ENCODE measurements around the gene TMEM125.

The TMEM125 gene

DNA sequence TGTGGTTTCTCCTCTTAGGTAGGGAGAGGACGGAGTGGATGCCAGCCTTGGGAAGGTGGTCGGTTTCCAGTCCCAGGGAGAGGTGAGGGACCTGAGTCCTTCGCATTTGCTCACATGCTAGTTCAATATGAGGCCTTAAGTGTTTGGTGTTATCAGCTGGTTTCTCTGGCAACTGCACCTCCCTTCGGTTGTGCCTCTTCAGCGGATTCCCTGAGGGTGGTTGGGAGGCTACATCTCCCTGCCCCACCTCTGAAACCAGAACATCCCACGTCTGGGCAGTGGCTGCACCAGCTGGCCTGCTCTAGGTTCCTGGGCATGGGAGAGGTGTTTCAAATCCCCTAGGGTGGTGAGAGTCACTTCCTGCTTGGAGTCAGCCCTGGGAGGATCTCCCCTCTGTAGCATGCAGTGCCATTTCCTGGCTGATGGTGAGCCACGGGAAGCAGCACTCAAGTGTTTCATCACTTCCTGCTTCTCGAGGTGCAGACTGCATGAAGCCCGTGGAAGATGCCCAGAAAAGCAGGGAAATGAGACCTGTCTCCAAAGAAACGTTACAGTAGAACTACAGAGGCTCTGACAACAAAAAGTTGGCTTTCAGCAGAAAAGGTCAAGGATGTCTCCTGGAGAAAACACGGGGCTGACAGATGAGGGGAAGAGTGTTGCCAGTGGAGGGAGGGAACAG, 4.5 kb downstream of the TMEM125 start:
- no peak for DNase-seq (ENCODE audit: low spot score)

GRCh38 chr1:43274804-43275180, 5.0 kb downstream of the TMEM125 start:
- DNase-seq (ENCODE audit: low spot score) = no peak

GRCh38 chr1:43275826-43276620, 6.2 kb downstream of the TMEM125 start:
- DNase-seq (ENCODE audit: low spot score) = no peak

DNA sequence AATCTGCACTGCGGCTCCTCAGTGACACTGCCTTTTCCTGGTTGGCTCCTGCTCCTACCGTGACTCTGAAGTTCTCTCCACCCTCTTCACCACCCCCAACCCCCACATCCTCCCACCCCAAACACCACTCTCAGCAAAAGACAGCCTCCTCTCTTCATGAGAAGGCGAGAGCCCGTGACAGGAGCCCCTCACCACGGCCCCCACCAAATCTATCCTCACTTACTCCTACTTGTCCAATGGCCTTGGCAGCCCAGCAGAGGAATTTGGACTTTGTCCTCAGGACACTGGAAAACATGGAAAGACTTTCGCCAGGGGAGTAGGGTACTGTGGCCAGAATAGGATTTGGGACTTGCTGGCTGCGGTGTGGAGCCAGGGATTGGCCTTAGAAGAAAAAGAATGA, 6.9 kb downstream of the TMEM125 start:
- no peak for DNase-seq (ENCODE audit: low spot score)

GRCh38 chr1:43277116-43277876, 7.5 kb downstream of the TMEM125 start:
- DNase-seq (ENCODE audit: low spot score) = no peak

GRCh38 chr1:43279161-43279560, 9.4 kb downstream of the TMEM125 start:
- DNase-seq (ENCODE audit: low spot score) = no peak

GRCh38 chr1:43279666-43280065, 9.9 kb downstream of the TMEM125 start:
- no peak for DNase-seq (ENCODE audit: low spot score)

DNA sequence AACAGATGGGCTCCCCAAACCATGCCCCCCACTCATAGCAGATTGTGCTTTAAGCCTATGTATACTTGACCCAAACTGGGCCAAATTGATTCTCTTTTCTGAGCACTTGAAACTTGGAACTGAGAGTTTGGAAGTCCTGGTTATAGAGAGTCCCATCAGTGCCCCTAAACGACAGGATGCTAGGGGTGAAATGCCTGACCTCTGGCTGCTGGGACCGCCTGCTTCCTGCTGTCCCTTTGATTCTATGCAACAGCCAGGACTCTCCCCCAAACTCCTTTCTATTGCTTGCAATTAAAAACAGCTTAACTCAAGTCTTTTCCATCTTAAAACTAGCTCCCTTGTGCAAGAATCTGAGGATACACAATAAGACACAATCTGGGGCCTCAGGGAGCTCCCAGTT, 10.9 kb downstream of the TMEM125 start:
- DNase-seq (ENCODE audit: low spot score) = no peak

DNA sequence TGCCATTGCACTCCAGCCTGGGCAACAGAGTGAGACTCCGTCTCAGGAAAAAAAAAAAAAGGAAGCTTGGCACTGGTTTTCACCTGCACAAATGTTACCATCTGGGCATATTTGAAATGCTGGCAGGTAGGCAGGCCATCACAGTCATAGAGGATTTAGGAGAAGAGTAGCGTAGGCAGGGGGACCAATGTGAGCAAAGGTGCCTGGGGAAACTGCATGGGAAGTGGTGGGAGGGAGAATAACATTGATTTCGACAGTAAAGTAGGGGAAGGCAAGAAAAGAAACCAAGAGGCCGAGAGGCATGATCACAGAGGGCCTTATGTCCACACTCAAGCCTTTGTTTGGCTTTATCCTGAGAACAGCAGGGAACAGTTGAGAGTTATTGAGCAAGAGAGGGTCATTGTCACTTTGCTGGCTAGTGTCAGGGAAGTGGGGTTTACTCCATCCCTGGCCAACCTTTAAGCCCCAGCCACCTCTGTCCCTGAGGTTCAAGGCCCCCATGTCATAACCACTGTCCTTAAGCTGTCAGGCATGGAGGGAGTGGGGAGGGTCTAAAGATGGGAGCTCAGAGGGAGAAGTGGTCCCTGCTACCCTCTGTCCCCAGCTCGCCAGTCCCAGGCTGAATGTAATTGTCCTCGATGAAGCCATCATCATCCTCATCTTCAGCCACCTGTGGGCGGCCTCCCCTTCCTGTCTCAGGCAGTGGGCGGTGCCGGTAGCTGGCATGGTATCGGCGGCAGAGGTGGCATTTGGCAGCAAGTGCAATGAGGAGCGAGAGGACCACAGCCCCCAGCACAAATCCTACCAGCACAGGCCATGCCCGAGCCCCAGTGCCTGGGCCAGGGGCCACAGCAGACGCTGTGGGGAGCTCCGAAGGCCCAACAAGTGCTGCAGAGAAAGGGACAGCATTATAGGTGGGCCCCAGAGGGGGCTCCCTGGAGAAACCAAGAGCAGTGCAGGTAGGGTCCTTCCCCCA, 12.7 kb downstream of the TMEM125 start:
- DNase-seq (ENCODE audit: low spot score) = no peak

- DNase-seq (ENCODE audit: low spot score) = no peak
Observed at GRCh38 chr1:43284065-43284464, 14.3 kb downstream of the TMEM125 start.

- no peak for DNase-seq (ENCODE audit: low spot score)
Observed at GRCh38 chr1:43284546-43285110, 14.8 kb downstream of the TMEM125 start.

GRCh38 chr1:43285269-43285990, 15.6 kb downstream of the TMEM125 start, which contains the start of gene C1orf210:
Gene C1orf210, minus strand, starts transcription at chr1:43285581. Its CDS starts 2,311 bp downstream, at chr1:43283270.
- DNase-seq (ENCODE audit: low spot score) = no peak

- DNase-seq (ENCODE audit: low spot score) = no peak
Observed at GRCh38 chr1:43286115-43286514, 16.3 kb downstream of the TMEM125 start.

GRCh38 chr1:43286533-43286932, 16.8 kb downstream of the TMEM125 start:
- DNase-seq (ENCODE audit: low spot score) = no peak

DNA sequence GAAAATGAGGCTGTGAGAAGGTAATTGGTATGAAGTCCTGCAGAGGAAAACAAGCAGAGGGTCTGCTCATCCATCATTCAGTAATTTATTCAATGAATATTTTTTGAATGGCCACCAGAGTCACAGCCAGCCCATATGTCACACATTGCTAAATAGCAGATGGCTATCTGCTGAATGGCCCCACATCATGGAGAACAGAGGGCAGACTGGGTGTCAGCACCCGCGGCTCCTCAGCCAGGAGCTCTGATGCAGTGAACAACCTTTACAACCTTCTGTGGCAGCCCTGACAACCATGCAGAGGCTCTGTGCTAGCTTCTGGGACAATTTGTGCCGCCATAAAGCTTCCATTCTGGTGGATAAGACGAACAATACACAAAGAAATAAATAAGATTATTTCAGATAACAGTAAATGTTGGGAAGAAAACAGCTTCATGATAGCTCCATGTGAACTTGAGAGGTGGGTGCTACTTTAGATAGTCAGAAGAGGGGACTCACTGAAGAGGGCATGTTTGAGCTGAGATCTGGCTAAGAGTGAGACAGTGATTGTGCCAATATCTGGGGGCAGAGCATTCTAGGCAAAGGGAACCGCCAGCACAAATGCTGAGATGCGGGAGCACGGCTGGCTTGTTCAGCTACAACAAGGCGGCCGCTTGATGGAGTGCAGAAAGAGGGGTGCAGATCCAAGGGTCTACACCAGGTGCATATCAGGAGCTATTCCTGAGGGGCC, 18.4 kb downstream of the TMEM125 start:
- DNase-seq (ENCODE audit: low spot score) = no peak

DNA sequence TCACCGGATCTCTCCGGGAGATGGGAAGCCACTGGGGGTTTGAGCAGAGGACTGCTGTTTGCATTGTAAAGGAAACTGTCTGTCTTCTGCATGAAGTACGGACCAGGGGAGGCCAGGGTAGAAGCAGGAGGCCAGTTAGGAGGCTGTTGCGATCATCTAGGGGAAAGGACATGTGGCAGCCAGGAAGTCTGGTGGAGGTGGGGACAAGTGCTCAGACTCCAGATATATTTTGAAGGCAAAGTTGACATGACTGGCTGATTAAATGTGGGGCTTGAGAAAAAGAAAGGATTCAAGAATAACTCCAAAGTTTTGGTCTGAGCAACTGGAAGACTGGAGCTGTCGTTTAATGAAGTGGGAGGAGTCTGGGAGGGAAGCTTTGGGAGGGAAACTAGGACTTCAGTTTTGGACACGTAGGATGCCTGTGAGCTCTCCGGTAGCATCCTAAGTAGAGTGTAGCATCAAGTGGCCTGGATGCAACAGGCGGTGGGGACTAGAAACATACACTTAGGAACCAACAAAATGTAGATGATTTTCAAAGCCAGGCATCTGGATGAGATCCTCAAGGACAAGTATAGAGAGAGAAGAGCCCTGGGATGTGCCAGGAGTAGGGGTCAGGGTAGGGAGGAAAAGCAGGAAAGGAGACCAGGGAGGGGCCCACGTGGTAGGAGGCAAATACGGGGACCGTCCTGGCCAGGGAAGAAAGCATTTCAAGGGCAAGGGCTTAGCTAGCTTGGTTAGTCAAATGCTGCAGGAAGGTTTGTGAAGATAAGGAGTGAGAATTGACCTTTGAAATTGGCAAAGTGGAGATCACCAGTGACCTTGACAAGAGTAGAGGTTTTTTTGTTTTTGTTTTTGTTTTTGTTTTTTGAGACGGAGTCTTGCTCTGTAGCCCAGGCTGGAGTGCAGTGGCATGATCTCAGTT, 19.3 kb downstream of the TMEM125 start:
- no peak for DNase-seq (ENCODE audit: low spot score)

GRCh38 chr1:43292216-43292615, 22.4 kb downstream of the TMEM125 start:
- no peak for DNase-seq (ENCODE audit: low spot score)

- DNase-seq (ENCODE audit: low spot score) = no peak
Observed at GRCh38 chr1:43292679-43293078, 22.9 kb downstream of the TMEM125 start.

- no peak for DNase-seq (ENCODE audit: low spot score)
Observed at GRCh38 chr1:43293176-43293575, 23.4 kb downstream of the TMEM125 start.
